GM12875 (cell line): ENCODE data around the gene DYNC1I1.

Experiments used
- H3K4me3 ChIP-seq: one replicate; pipeline ENCODE4 v1.5.1; 2011; ENCODE audit warnings: low read depth, low read length, control low read depth
- CTCF ChIP-seq: IDR thresholded peaks from 2 replicates; pipeline ENCODE4 v1.5.1; 2011; ENCODE audit warnings: low read depth, mild to moderate bottlenecking, control low read depth, inconsistent platforms, low read length, moderate library complexity, borderline replicate concordance; ENCODE audit not compliant: insufficient read depth

Gene DYNC1I1

DNA sequence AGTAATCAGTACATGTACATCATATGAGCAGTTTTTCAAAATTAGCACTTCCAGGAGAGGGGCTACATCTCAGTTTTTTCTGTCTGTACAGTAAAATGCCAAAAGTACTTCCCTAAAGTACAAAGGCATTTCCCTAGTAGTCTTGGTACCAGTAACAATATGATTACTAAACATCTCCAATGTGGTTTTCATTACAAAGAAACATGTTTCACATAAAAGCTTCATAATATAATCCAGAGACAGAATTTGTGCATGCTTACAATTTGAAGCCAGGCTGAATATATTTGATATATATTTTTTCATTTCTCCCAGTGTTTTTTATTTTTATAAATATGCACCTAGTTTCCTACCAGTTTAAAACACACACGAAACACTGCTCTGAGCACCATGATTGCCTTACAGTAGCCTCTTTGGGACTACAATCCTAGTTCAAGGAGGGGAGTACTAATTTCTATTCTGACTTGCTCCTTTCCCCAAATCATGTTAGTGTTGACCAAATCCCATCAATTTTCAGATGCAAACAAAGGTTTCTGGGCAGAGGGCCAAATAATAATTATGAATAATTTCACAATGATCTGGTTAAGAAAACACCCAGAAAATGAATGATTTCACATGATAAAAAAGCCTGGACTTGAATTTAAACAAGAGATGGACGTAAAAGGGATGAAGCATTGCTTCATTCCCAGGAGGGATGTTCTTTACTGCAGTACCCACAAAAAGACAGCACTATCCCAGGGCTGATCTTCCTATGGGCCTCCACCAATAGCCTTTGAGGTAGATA lies 348.3 kb downstream of the DYNC1I1 start:
- no peak for TF ChIP-seq CTCF

DNA sequence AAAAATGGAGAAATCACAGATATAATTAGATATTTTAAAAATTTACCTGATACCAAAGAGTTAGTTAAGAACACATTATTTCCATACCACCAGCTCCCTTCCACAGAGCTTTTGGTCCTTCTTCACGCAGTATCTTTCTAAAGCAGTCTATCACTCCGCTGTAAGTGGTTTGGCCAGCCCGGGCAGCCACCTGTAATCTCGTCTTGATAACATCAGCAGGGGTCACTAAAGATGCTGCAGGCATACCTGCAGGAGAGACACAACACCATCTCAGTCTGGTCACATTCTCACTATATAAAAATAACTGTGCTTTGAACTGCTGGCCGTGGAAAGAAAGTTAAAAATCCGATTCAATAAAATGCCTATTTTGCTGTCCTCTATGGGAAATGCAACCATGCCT lies 349.4 kb downstream of the DYNC1I1 start:
- no peak overlapping the region for H3K4me3 ChIP-seq
- no peak for TF ChIP-seq CTCF

More for the DNA sequence above, 348.3 kb downstream of the DYNC1I1 start:
- H3K4me3 ChIP-seq = no peak overlapping the region

DNA sequence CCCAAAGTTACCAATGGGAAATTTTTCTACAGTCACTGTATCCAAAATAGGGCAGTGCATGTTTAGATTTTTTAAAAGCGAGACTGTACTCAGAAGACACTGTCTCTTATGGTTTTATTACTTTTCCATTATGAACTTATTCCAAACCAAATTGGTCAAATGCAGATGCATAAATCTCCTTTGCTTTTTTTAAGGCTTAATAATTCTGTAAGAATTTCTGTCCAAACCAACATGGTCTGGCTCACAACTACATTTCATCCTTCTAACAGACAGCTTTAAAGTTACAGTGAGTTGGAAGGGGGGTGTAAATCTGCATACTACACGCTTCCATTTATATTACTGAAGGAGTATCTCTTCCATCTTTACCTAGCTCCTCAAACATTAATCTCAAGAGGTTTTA lies 350.4 kb downstream of the DYNC1I1 start:
- no peak for TF ChIP-seq CTCF
- H3K4me3 ChIP-seq = no peak overlapping the region

DNA sequence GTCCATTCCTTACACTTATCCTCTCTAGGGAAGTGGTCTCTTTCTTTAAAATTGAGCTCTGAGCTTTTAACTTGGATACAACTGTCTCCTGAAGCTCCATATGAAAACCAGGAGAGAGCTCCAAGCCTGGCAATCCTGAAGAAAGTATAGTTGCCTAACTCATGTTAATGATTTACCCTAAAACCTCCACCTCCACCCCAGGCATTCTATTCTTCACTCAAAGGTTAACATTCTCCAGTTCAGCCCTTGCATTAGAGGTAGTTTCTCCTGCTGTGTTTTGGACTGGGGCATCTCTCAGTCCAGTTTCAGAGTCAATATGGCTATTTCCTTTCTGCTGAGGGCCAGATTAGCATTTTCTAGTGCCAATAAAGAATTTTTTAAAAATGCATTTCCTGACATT lies 354.0 kb downstream of the DYNC1I1 start:
- no peak overlapping the region for H3K4me3 ChIP-seq
- no peak for TF ChIP-seq CTCF

- no peak for TF ChIP-seq CTCF
- H3K4me3 ChIP-seq = no peak overlapping the region
These were observed 355.4 kb downstream of the DYNC1I1 start for GRCh38 chr7:96127746-96128145.

DNA sequence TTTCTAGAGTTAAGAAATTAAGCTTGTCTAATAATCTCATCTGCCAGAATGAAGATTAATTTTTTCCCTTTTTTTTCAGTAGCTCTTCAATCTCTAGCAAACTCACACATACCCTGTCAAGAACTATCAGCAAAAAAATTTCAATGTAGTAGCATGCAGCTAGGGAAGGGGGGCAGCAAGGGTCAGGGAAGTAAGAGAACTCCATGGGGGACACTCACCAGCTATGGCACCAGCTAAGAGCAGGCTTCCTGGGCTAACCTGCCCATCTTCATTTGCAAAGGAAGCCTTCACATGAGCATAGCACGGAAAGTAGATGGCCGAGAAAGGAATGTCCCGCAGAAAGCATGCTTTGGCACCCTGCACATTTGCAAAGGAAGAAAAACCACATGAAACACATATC lies 359.2 kb downstream of the DYNC1I1 start:
- TF ChIP-seq CTCF = no peak
- no peak overlapping the region for H3K4me3 ChIP-seq

DNA sequence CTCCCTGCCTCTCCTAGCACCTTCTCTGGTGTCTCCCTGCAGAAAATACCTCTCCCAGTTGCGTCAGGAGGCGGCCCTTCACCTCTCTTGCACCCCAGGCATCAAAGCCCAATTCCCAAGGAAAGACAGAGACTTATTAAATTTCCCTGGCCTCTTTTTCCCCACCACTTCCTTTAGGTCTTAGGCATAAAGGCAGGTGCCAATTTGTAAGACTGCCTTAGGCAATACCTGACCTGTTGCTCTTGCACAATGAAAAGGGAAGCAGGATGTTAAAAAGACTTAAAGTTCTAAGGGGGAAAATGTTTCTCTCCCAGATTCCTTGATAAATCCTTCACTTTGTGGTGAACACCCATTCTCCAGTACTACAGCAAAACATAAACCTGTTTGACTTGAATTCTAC lies 362.9 kb downstream of the DYNC1I1 start:
- no peak for TF ChIP-seq CTCF
- no peak overlapping the region for H3K4me3 ChIP-seq
